ENCODE measurements around the gene PER2. TPM values are rescaled to one million over a fixed set of nuclear protein-coding genes. Genes with fewer than 3 reads are reported as not detected.

PER2 gene
- total and polyA plus RNA-seq, 2 of the 4 experiments (the other 2 are of a cell fraction), result 1.7 to 3.2 TPM

DNA sequence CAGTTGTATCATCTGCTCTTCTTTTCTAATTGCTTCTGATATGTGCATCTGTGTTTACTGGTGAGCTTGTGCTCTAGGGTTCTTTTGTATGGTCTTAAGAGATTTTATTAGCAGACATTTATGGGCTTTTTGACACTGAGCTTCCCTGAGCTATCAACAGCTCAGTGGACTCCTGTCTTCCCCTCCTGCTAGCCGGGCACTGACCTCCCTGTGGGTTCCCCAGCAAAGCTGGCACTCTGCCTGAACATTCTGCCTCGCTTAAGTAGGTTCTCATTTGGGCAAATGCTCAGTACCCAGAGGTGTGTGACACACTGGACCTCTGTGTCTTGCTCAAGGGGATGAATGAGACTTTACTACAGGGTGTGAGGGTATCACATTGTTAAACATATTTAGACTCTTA, 47.7 kb upstream of the PER2 start:
- WGBS, 2 experiments (ENCODE audit: extremely low coverage in 2 of 2, insufficient read length in 1 of 2), result no CpG with 5 or more reads among the region's 2 CpGs
- no peak overlapping the region for H2BK5ac ChIP-seq (ENCODE audit: low read depth, low read length, poor library complexity, severe bottlenecking)
- H3K9me3 ChIP-seq (ENCODE audit: control insufficient read depth, insufficient read depth, low read length), result no peaks in the 10 kb centered on the region
- no TSS peak for BruUV-seq (replicated peaks)
- no peak overlapping the region for H2AFZ ChIP-seq (replicated peaks; ENCODE audit: low read length, poor library complexity)
- H3K27ac ChIP-seq (ENCODE audit: insufficient read depth, low read length), result no peak overlapping the region
- in situ Hi-C loops (cut with MboI; ENCODE audit: low sequenced_read_pairs) (no loop called here), dilution Hi-C loops (cut with HindIII; ENCODE audit: low sequenced_read_pairs, unreplicated experiment) (no loop called here), intact Hi-C loops (cut with micrococcal nuclease) (no loop called here)
- no peak overlapping the region for H2AK5ac ChIP-seq (ENCODE audit: low read depth, low read length)
- no peak overlapping the region for H4K8ac ChIP-seq (ENCODE audit: low read depth in 2 of 2, low read length in 2 of 2)
- no peak overlapping the region for H4K5ac ChIP-seq (ENCODE audit: low read depth, low read length)
- no peak overlapping the region for H3K23ac ChIP-seq (ENCODE audit: low read depth, low read length)
- no peak overlapping the region for H2BK120ac ChIP-seq (ENCODE audit: low read depth, low read length)
- no peak overlapping the region for H3K18ac ChIP-seq (ENCODE audit: low read depth, low read length)
- no peak overlapping the region for H2AK9ac ChIP-seq (replicated peaks; ENCODE audit: low read depth, low read length, poor library complexity)
- peaks cover 8% of the 10 kb centered on the region; the same call in 1 of the 2 replicates for H3K9me1 ChIP-seq (ENCODE audit: insufficient read depth, low read length)
- H2BK15ac ChIP-seq (ENCODE audit: low read depth, low read length), result no peak overlapping the region
- ChIA-PET CTCF (no interaction called here), POLR2A (ENCODE audit: unreplicated experiment) (no interaction called here)
- TF ChIP-seq NFE2L2 (IDR thresholded peaks at IDR 0.05; ENCODE audit: low read depth, low read length) (no peak), MXI1 (IDR thresholded peaks at IDR 0.05; ENCODE audit: borderline replicate concordance, low read depth, low read length) (no peak), FOS (IDR thresholded peaks at IDR 0.05; ENCODE audit: low read depth, low read length) (no peak), BHLHE40 (IDR thresholded peaks at IDR 0.05; ENCODE audit: low read depth, low read length) (no peak), CTCF (conservative IDR thresholded peaks at IDR 0.05; ENCODE audit: low read depth, low read length) (no peak), MAFK (IDR thresholded peaks at IDR 0.05; ENCODE audit: low read depth, low read length) (no peak), MAZ (IDR thresholded peaks at IDR 0.05; ENCODE audit: borderline replicate concordance, low read depth, low read length) (no peak), SMC3 (IDR thresholded peaks at IDR 0.05; ENCODE audit: low read depth, low read length) (no peak), CHD1 (IDR thresholded peaks at IDR 0.05; ENCODE audit: low read depth, low read length) (no peak), RCOR1 (IDR thresholded peaks at IDR 0.05; ENCODE audit: insufficient replicate concordance, low read length) (no peak), RAD21 (IDR thresholded peaks at IDR 0.05; ENCODE audit: low read length) (no peak), ELK1 (IDR thresholded peaks at IDR 0.05; ENCODE audit: borderline replicate concordance, low read depth, low read length) (no peak), POLR2A (IDR thresholded peaks at IDR 0.05; ENCODE audit: low read depth, low read length) (no peak), RFX5 (IDR thresholded peaks at IDR 0.05; ENCODE audit: low read depth, low read length) (no peak), CEBPB (IDR thresholded peaks at IDR 0.05; ENCODE audit: low read depth, low read length) (no peak)
- TF ChIP-seq, protein P1, sequence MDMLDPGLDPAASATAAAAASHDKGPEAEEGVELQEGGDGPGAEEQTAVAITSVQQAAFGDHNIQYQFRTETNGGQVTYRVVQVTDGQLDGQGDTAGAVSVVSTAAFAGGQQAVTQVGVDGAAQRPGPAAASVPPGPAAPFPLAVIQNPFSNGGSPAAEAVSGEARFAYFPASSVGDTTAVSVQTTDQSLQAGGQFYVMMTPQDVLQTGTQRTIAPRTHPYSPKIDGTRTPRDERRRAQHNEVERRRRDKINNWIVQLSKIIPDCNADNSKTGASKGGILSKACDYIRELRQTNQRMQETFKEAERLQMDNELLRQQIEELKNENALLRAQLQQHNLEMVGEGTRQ (IDR thresholded peaks at IDR 0.05; ENCODE audit: low read depth, low read length), result no peak
- peaks cover 5% of the 10 kb centered on the region for H4K20me1 ChIP-seq (ENCODE audit: insufficient read depth, low read length)
- no peak overlapping the region for H3K14ac ChIP-seq (replicated peaks; ENCODE audit: low read depth, low read length)
- H2BK20ac ChIP-seq (ENCODE audit: low read depth, low read length), result no peak overlapping the region
- DNase-seq, result no peak
- H3K36me3 ChIP-seq (ENCODE audit: control insufficient read depth, insufficient read depth, low read length), result peaks cover 18% of the 10 kb centered on the region
- no peak for ATAC-seq (ENCODE audit: low read depth)
- no peak overlapping the region for H3K9ac ChIP-seq (ENCODE audit: low read depth, low read length)
- no peak overlapping the region for H4K91ac ChIP-seq (ENCODE audit: insufficient read depth, low read depth, low read length)
- peaks cover 15 to 26% of the 10 kb centered on the region in 2 experiments; a peak in 3 of 4 replicates for H3K79me1 ChIP-seq (ENCODE audit: low read depth in 1 of 2, low read length in 2 of 2)
- H3K4me3 ChIP-seq (ENCODE audit: insufficient read depth, low read depth, low read length), result no peak overlapping the region
- no peak overlapping the region for H3K56ac ChIP-seq (ENCODE audit: extremely low read depth, insufficient read depth, low read length)
- H3K4ac ChIP-seq (ENCODE audit: low read depth, low read length), result no peak overlapping the region
- no peaks in the 10 kb centered on the region for H3K4me1 ChIP-seq (ENCODE audit: control insufficient read depth, insufficient read depth, low read length)
- no peak overlapping the region for H3K4me2 ChIP-seq (ENCODE audit: low read depth, low read length)
- H3K27me3 ChIP-seq (ENCODE audit: control insufficient read depth, insufficient read depth, low read length), result no peaks in the 10 kb centered on the region

All from IMR-90 (cell line).